Parathyroid adenoma (tissue), 2 donors: Measurements from ENCODE around the gene RALGAPB.

Experiments
- H2AFZ ChIP-seq: fragments of 300-600 bp; sonication (generic); one replicate; pipeline ENCODE4 v1.7.0; 2017; ENCODE audit warnings: antibody characterized with exemption, mild to moderate bottlenecking
- H3K27ac ChIP-seq: fragments of 300-600 bp; sonication (generic); one replicate; pipeline ENCODE4 v1.7.0; 2017
- H3K27me3 ChIP-seq: fragments of 300-600 bp; sonication (generic); one replicate; pipeline ENCODE4 v1.7.0; 2017; ENCODE audit warnings: low read length; ENCODE audit not compliant: control insufficient read depth, insufficient read depth
- H3K36me3 ChIP-seq: fragments of 300-600 bp; sonication (generic); one replicate; pipeline ENCODE4 v1.7.0; 2017; ENCODE audit warnings: low read length; ENCODE audit not compliant: control insufficient read depth, insufficient read depth
- H3K4me1 ChIP-seq: fragments of 300-600 bp; sonication (generic); one replicate; pipeline ENCODE4 v1.7.0; 2017; ENCODE audit warnings: control low read depth
- H3K4me2 ChIP-seq: fragments of 300-600 bp; sonication (generic); one replicate; pipeline ENCODE4 v1.7.0; 2017; ENCODE audit warnings: low read length
- H3K4me3 ChIP-seq: fragments of 300-600 bp; sonication (generic); one replicate; pipeline ENCODE4 v1.7.0; 2017; ENCODE audit warnings: low read depth, low read length
- H3K79me2 ChIP-seq: fragments of 300-600 bp; sonication (generic); one replicate; pipeline ENCODE4 v1.7.0; 2017; ENCODE audit warnings: control low read depth
- H3K9ac ChIP-seq: fragments of 300-600 bp; sonication (generic); one replicate; pipeline ENCODE4 v1.7.0; 2017; ENCODE audit warnings: mild to moderate bottlenecking
- H3K9me3 ChIP-seq: fragments of 300-600 bp; sonication (generic); one replicate; pipeline ENCODE4 v1.7.0; 2017; ENCODE audit warnings: low read length; ENCODE audit not compliant: control insufficient read depth
- CTCF ChIP-seq: fragments of 300-600 bp; sonication (generic); IDR thresholded peaks from one replicate; pipeline ENCODE4 v1.7.0; 2017; ENCODE audit warnings: antibody characterized with exemption, mild to moderate bottlenecking
- donor health status: primary hyperparathyroidism.

The RALGAPB gene

DNA sequence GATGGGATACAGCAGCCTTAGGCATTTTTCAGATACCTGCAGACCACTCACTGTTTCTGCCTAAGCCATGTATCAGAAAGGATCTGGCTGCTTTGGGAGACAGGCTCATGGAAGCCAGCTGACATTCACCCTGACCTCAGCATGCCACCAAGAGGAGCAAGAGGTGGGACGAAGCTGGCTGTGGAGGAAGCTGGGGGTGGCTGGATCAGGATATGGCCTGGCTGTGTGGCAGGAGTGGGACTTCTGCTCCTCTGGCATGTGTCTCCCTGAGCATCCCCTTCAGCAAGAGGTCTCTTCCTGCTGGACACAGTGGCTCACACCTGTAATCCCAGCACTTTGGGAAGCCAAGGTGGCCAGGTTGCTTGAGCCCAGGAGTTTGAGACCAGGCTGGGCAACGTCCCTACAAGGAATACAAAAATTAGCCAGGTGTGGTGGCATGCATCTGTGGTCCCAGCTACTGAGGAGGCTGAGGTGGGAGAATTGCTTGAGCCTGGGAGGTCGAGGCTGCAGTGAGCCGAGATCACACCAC lies 109.3 kb downstream of the RALGAPB start:
- no peak overlapping the region for H3K27ac ChIP-seq
- H3K4me3 ChIP-seq = no peak overlapping the region
- H3K4me2 ChIP-seq = no peak overlapping the region
- H3K27me3 ChIP-seq = no peaks in the 10 kb centered on the region
- no peak overlapping the region for H2AFZ ChIP-seq
- no peak for TF ChIP-seq CTCF
- no peaks in the 10 kb centered on the region for H3K9me3 ChIP-seq
- H3K79me2 ChIP-seq = no peaks in the 10 kb centered on the region
- H3K4me1 ChIP-seq = no peaks in the 10 kb centered on the region
- H3K9ac ChIP-seq = no peak overlapping the region
- H3K36me3 ChIP-seq = no peaks in the 10 kb centered on the region

DNA sequence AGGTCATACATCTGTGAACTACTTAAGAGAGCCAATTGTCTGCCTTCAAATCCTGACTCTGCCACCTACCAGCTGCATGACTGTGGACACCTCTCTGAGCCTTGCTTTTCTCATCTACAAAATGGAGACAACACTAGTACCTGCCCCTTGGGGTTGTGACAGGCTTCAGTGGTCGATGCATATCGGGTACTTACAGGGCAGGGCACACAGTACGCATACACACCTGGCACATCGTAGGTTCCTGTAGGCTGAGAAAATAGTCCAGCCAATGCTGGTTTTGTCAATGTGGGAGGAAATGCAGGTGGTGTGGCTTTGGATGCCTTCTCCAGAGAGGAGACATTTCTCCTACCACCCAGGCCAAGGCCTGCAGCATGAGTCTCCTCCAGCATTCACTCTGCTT lies 110.7 kb downstream of the RALGAPB start:
- TF ChIP-seq CTCF = no peak
- Histone ChIP-seq H2AFZ (no peak overlapping the region), H3K36me3 (no peaks in the 10 kb centered on the region), H3K27me3 (no peaks in the 10 kb centered on the region), H3K9me3 (no peaks in the 10 kb centered on the region), H3K79me2 (no peaks in the 10 kb centered on the region), H3K4me3 (no peak overlapping the region), H3K27ac (no peak overlapping the region), H3K4me2 (no peak overlapping the region), H3K4me1 (no peaks in the 10 kb centered on the region), H3K9ac (no peak overlapping the region)

GRCh38 chr20:38584099-38584763 lies 111.6 kb downstream of the RALGAPB start:
- H3K79me2 ChIP-seq = no peaks in the 10 kb centered on the region
- TF ChIP-seq CTCF = no peak

GRCh38 chr20:38585404-38586180 lies 112.9 kb downstream of the RALGAPB start:
- H3K9me3 ChIP-seq = no peaks in the 10 kb centered on the region
- H3K9ac ChIP-seq = no peak overlapping the region
- H2AFZ ChIP-seq = no peak overlapping the region
- H3K27ac ChIP-seq = no peak overlapping the region
- TF ChIP-seq CTCF = no peak
- no peaks in the 10 kb centered on the region for H3K79me2 ChIP-seq
- H3K4me1 ChIP-seq = no peaks in the 10 kb centered on the region
- no peak overlapping the region for H3K4me3 ChIP-seq
- H3K4me2 ChIP-seq = no peak overlapping the region
- H3K27me3 ChIP-seq = no peaks in the 10 kb centered on the region
- no peaks in the 10 kb centered on the region for H3K36me3 ChIP-seq

More at GRCh38 chr20:38584099-38584763, 111.6 kb downstream of the RALGAPB start:
- Histone ChIP-seq H2AFZ (no peak overlapping the region), H3K27me3 (no peaks in the 10 kb centered on the region), H3K9me3 (no peaks in the 10 kb centered on the region), H3K9ac (no peak overlapping the region), H3K4me2 (no peak overlapping the region), H3K27ac (no peak overlapping the region), H3K4me1 (no peaks in the 10 kb centered on the region), H3K4me3 (no peak overlapping the region), H3K36me3 (no peaks in the 10 kb centered on the region)
